CD4-positive, alpha-beta T cell treated with Interleukin-2 at 100 ng/mL for 4 hours (primary cell): ENCODE data around the gene CTRB1.
"Not testable (repeated sequence)": the region's sequence is repeated elsewhere in the genome, so short reads cannot be mapped to it uniquely, and the experiment has no call there.

ENCODE experiments used
- DNase-seq: peaks from one replicate; pipeline ENCODE4 v3.0.0-alpha.2; 2020; ENCODE audit warnings: low spot score

Gene CTRB1

DNA sequence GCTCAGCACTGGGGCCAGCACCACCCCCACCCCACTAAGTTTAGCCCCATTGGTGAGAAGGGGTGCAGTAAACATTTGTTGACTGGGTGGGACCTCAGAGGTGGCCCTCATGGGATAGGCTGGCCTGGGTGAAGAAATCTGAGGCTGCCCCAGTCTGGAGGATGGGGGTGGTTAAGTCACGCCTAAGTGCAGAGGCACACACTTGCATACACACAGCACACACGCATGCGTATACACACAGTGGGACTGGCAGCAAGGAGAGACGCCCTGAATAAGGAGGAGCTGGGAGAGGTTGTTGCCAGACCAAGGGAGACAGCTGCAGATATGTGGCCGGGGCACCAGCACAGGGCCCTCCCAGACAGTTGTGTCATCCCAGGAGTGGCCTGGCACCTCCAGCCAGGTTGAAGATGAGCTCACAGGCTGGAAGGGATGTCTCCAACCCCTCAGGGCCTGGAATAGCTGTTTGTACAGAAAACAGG lies 35.6 kb downstream of the CTRB1 start:
- DNase-seq, result no peak

- no peak for DNase-seq
These were observed 37.3 kb downstream of the CTRB1 start for GRCh38 chr16:75256059-75256571.

DNA sequence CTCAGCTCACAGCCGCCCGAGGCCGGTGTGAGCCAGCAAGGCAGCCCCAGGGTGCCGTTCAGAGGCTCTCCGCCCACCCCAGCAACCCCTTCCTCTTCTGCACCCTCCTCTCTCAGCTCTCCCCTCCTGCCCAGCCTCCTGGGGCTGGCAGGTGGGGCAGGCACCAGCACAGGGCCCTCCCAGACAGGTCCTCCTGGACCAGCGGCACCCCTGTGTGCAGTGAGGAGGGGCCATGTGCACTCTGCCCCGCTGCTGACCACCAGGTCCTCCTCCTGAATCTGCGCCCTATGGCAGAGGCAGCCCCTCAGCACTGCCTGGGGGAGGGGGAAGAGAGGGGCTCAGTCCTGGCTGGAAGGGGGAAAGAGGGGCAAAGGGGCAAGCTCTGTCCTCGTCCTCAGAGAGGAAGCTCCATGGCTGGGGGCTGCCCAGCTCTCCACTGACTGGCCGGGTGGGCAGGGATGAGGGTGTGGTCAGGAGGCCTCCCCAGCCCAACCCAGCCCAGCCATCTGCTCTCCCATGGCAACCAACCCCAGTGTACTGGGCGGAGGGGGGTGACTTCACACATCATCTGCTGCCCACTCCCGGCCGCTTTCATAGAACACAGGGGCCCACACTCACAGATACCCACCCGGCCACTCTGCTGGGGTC lies 38.0 kb downstream of the CTRB1 start:
- no peak for DNase-seq

DNA sequence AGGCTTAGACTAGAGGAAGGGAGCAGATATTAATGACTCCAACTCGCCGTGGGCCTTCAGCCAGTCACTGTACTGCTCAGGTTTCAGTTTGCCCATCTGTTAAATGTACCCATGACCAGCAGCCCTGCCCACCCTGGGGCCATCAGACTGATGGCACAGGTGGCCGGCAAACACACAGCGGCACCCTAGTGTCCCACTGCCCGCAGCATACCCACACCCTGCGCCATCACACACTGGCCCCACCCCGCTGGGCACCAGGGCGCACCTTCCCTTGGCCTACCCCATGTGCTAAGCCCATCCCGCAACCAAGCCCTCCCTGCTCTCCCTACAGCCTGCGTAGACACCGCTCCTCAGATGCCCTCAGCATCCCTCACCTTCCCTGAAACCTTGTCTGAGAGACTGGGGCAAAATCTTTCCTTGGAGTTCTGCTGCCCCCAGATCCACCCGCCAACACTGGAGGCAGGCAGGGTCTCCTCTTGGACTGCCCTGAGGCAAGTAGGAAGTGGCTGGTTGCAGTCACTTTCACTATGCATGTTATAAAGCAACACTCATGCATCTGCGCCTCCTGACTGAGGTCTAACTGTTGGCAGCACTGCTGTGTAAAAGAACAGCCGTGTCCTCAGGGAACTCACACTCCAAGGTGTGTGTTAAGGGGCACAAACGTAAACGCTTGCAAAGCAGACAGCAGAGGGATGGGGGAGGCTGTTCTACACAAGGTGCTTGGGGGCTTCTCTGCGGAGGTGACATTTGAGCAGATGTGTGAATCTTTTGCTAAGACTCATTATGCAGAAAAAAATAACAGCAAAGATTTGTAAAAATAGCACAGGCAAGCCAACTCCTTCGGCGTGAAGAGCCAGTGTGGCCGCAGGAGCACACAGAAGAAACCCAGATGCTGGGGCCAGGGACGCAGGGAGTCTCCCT lies 39.4 kb downstream of the CTRB1 start:
- DNase-seq, result no peak

GRCh38 chr16:75258807-75259141 lies 40.0 kb downstream of the CTRB1 start:
- DNase-seq, result no peak

DNA sequence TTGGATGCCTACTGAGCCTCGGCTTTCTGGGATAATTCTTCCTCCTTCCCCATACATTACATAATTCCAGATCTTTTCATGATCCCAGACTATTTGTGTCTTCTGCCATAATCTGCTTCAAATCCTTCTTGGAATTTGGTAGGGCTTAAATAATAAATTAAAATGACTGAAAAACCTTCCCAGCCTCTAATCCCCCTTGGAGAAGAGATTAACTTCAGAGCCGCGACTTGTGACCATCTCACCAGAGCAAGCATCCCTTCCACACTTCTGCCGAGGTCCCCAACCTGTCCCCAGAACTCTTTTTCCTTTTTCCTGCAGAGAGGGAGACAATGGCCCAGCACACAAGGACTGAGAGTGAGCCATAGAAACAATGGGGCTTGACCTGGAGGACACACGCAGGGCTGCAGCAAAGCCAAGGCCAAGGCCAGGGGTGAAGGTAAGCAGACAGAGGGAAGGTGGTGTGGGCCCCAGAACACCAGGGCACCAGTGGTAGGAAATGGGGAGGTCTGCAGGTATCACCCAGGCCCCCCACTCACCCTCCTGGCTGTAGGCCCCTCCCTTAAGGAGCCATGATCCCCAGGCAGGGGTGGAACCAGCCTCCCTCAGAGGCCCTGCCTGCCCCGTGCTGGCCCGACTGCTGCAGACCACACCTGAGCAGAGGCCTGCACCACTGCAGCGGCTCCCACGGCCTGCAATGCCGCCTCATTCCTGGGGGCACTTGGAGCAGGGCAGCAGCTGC lies 42.2 kb downstream of the CTRB1 start:
- DNase-seq, result no peak

GRCh38 chr16:75261590-75262078 lies 42.8 kb downstream of the CTRB1 start:
- no peak for DNase-seq

GRCh38 chr16:75262104-75262799 lies 43.5 kb downstream of the CTRB1 start:
- DNase-seq, result no peak

DNA sequence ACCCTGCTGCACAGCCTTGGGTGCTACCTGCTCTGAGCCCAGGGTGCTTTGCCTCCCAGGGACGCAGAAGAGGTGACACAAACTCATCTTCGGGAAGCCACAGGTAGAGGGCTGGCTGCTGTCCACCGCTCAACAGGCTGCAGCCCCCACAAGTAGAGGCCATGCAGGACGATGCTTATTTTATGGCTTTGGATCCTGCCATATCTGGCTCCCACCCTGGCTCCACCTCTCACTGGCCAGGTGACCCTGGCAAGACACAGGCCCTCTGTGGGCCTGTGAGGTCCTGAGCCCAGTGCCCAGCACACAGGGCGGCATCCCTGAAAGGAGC lies 44.0 kb downstream of the CTRB1 start:
- no peak for DNase-seq

GRCh38 chr16:75263291-75263962 lies 44.6 kb downstream of the CTRB1 start:
- DNase-seq, result no peak

DNA sequence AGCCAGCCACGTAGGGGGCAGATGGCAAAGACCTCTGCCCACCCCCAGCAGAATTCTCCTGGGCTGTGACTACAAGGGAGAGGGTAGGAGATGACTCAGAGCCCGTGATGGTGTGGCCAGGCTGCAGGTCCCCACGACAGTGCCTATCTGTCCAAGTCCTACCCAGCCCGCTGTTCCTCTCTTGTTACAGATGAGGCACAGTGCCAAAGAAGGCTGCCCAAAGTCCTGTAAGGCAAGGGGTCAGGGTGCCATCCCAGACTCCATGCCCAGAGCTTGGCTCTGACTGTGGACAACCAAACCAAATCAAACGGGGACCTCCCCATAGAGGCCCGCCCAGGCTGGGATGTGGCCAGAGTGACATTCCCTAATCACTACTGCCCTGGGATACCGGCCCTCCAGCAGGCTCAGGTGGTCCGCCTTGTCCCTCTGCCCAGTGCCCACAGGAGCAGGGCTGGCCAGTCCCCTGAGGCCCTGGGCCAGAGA lies 45.2 kb downstream of the CTRB1 start:
- DNase-seq, result no peak

DNA sequence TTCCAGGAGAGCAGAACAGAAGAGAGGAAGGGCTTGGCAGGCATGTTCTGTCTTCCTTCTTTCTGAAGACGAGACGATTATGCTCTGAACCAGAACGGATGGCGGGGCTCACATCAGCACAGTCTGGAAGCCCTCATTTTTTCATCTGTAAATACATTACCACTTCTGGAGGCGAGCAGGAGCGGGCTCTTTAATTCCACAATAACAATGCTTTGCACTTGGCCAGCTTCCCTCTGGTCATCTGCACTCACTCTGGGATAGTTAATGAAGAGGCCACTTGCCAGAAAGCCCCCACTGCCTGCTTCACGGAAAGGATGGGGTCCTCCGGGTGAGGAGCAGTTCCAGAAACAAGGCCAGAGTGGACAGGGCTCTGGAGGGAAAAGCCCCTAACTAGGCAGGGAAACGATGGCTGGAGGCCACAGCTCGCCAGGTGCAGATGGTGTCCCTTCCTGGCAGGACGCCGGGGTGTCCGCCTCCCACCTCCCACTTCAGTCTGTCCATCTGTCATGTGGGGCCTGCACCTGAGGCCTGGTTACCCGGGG lies 45.7 kb downstream of the CTRB1 start:
- no peak for DNase-seq

DNA sequence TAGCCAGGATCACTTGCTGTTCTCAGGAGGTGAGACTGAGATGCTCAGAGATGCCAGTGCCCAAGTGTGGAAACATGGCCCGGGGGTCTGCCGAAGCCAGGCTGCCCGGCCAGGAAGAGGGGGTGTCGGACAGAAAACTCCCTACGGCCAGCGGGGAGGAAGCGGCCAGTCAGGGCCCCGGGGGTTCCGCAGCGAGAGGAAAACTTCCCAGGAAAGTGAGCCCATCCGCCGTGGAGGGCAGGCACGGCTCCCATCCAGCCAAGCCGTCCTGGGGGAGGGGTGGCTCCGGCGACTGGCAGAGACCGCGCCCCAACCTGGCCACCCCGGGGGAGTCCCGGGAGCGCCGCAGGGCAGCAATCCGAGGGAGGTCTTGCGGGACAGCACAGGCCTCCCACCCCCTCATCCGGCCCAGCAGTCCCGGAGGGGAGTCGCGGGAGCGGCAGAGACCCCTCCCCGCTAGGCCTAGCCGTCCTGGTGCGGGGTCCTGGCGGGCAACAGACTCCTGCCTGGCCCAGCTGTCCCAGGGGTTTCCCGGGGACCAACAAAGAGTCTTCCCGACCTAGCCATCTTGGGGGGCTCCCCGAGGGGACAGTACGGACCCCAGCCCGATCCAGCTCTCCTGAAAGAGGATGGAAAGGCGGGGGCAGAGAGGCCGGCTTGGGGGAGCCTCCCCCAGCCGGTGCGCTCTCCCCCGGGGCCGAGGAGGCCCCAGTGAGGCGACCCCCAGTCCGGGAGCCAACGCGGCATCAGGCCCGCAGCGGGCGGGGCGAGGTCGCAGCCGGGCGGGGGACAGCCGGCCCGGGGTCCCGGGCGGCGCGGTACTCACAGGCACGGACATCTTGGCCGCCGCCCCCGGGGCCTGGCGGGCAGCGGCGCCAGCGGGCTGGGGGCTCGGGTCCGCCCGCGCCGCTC lies 46.5 kb downstream of the CTRB1 start:
- no peak for DNase-seq

- DNase-seq, result no peak
These were observed 47.3 kb downstream of the CTRB1 start for GRCh38 chr16:75265911-75266701.

- DNase-seq, result no peak
These were observed 48.2 kb downstream of the CTRB1 start for GRCh38 chr16:75266738-75267630.

DNA sequence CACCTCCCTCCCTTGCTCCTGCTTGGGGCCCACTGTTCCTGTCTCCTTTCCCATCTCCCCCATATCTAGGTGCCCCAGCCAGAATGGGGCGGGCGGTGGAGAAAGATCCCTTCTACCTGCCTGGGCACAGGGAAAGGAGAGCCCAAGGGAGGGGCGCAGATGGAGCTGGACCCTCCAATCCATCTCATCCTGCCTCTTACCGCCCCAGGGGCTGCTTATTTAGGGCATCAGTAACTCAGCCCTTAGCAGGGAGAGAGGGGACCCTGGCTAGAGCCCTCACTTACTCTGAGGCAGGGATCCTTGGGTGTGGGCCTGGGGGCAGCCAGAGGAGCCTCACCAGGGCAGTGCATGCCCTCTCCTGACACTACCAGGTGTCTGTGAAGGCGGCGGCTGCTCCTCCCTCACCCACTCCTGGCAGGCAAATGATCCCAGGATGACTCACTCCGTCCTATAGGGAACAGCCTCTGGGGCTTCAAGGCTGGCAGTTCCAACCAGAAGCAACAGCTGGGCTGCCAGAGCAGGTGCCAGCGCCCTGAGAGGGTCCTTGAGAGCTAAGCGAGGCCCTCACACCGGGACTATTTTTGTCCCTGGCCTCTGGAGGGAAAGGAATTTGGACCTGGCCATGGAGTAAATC lies 49.0 kb downstream of the CTRB1 start:
- no peak for DNase-seq

- not testable (repeated sequence) for DNase-seq
These were observed 50.6 kb downstream of the CTRB1 start for GRCh38 chr16:75269358-75269757.
